H1 (cell line): Measurements from ENCODE around the gene TNS3.

ENCODE experiments used
- ATF2 ChIP-seq: IDR thresholded peaks from 2 replicates; pipeline ENCODE4 v1.6.1; 2012; ENCODE audit warnings: low read length, inconsistent platforms
- CHD2 ChIP-seq: IDR thresholded peaks from 2 replicates; pipeline ENCODE4 v1.6.1; 2012; ENCODE audit warnings: low read length, improper control_type of control experiment
- CTCF ChIP-seq, 3 experiments: IDR thresholded peaks; 1 replicate in 2 of 3; 2 replicates in 1 of 3; pipeline versions ENCODE4 v1.5.1 to v1.6.1; 2011; ENCODE audit warnings: low read length in 3 of 3, mild to moderate bottlenecking in 3 of 3, inconsistent platforms in 2 of 3, low read depth in 1 of 3, moderate library complexity in 1 of 3; ENCODE audit not compliant: insufficient read depth in 1 of 3; ENCODE audit errors: control extremely low read depth in 1 of 3
- E2F6 ChIP-seq: IDR thresholded peaks from 2 replicates; pipeline ENCODE4 v1.6.1; 2012; ENCODE audit warnings: inconsistent platforms
- GABPA ChIP-seq: IDR thresholded peaks from 2 replicates; pipeline ENCODE4 v1.6.1; 2011; ENCODE audit warnings: mild to moderate bottlenecking, low read length, moderate library complexity, borderline replicate concordance; ENCODE audit not compliant: insufficient read depth
- JUND ChIP-seq: IDR thresholded peaks from 2 replicates; pipeline ENCODE4 v1.6.1; 2011; ENCODE audit warnings: mild to moderate bottlenecking, improper control_type of control experiment, low read length
- MAX ChIP-seq: IDR thresholded peaks from 2 replicates; pipeline ENCODE4 v1.6.1; 2012; ENCODE audit warnings: inconsistent platforms
- NRF1 ChIP-seq: IDR thresholded peaks from 2 replicates; pipeline ENCODE4 v1.6.1; 2011; ENCODE audit warnings: mild to moderate bottlenecking, low read depth, low read length, improper control_type of control experiment
- POLR2A ChIP-seq, 2 experiments: IDR thresholded peaks; 1 replicate in 1 of 2; 2 replicates in 1 of 2; pipeline ENCODE4 v1.6.1; 2011; ENCODE audit warnings: low read depth in 2 of 2, low read length in 2 of 2, mild to moderate bottlenecking in 2 of 2; ENCODE audit errors: control extremely low read depth in 1 of 2
- SP1 ChIP-seq: IDR thresholded peaks from 2 replicates; pipeline ENCODE4 v1.6.1; 2011; ENCODE audit warnings: low read depth, low read length
- TCF12 ChIP-seq: IDR thresholded peaks from 2 replicates; pipeline ENCODE4 v1.6.1; 2011; ENCODE audit warnings: low read depth, mild to moderate bottlenecking, low read length

GRCh38 chr7:47584536-47584895 is 2.6 kb upstream of the TNS3 start:
- TF ChIP-seq TCF12 (no peak), POLR2A (IDR thresholded peaks at IDR 0.05; ENCODE audit: control extremely low read depth in 1 of 2, low read depth in 2 of 2, low read length in 2 of 2) (no peak), GABPA (no peak), CTCF (IDR thresholded peaks at IDR 0.05; ENCODE audit: control extremely low read depth in 1 of 3, insufficient read depth in 1 of 3, low read depth in 1 of 3, low read length in 3 of 3) (no peak), CHD2 (no peak), MAX (no peak), ATF2 (no peak), SP1 (no peak), JUND (no peak), E2F6 (no peak), NRF1 (no peak)
